Measurements from ENCODE around the gene RIPK4.
A peak's percentile ranks its signal among the peaks of the same experiment; 100 is the strongest.

Gene RIPK4

DNA sequence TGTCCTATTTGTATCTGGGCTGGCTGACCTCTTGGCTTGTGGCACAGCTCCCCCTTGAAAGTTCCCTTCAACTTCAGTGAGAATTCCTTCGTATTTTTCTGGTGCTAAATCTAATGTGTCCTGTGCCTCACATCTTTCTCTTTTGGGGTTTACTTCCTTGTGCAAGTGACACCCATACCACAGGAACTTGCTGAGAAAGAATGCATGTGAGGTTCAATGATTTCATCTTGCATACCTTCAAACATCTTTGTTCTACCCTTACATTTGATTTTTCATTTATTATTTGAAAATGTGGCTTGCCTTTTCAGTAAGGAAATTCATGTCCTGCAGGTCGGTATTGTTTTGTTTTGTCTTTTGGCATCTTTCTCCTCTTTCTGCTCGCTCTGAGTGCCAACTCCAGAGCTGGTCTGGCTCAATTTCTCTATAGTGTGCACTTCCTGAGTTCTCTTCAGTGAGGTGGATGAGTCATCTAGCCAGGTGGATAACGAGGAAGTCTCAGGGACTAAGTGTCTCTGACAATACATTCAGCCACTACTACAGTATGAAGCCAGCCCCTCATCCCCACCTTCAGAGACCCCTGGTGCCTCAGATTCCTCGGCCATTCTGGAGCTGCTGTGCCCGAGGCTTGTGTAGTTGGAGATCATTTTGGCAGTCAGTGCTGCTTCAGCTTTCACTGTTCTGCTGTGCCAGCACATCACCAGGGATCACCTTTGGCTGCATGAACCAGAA is 59.5 kb downstream of the RIPK4 start:
- no peak overlapping the region for H2BK120ac ChIP-seq (ENCODE audit: low read depth, low read length)
- no peak overlapping the region for H3K27ac ChIP-seq (replicated peaks; ENCODE audit: low read length)
- no peak overlapping the region for H3K9ac ChIP-seq (ENCODE audit: low read depth, low read length, poor library complexity)
- H4K91ac ChIP-seq (ENCODE audit: low read depth, low read length, poor library complexity): no peak overlapping the region
- DNase-seq (ENCODE audit: low spot score): no peak
- H3K4me3 ChIP-seq (ENCODE audit: low read length in 2 of 2): no peak overlapping the region
- no peak overlapping the region for H3K23ac ChIP-seq (ENCODE audit: low read depth, low read length, poor library complexity)
- H2BK5ac ChIP-seq (ENCODE audit: low read length): no peak overlapping the region
- H3K4me2 ChIP-seq (ENCODE audit: insufficient read depth, low read length, poor library complexity, severe bottlenecking): no peak overlapping the region
- H3K79me1 ChIP-seq (ENCODE audit: low read depth, low read length): no peaks in the 10 kb centered on the region
- H2AFZ ChIP-seq (ENCODE audit: low read length): no peak overlapping the region
- H3K4me1 ChIP-seq (ENCODE audit: control insufficient read depth in 2 of 2, insufficient read depth in 1 of 2, low read depth in 1 of 2, low read length in 2 of 2): peaks cover 0 to 11% of the 10 kb centered on the region in 2 donors
- H3K27me3 ChIP-seq (ENCODE audit: control insufficient read depth in 3 of 3, insufficient read depth in 3 of 3, low read depth in 1 of 3, low read length in 3 of 3): peaks cover 0 to 18% (median 0%) of the 10 kb centered on the region in 3 experiments
- no peak overlapping the region for H3K4ac ChIP-seq (ENCODE audit: low read length)
- H2BK15ac ChIP-seq (ENCODE audit: low read length): no peak overlapping the region
- H2AK5ac ChIP-seq (ENCODE audit: low read depth, low read length): no peak overlapping the region
- no peaks in the 10 kb centered on the region for H3K36me3 ChIP-seq (replicated peaks in 1 of 2; ENCODE audit: control insufficient read depth in 2 of 2, insufficient read depth in 2 of 2, low read length in 2 of 2)
- H4K8ac ChIP-seq (ENCODE audit: low read depth, low read length): no peak overlapping the region
- no peak overlapping the region for H2BK12ac ChIP-seq (ENCODE audit: low read length)
- no peak overlapping the region for H3K14ac ChIP-seq (ENCODE audit: low read length)
- H3K18ac ChIP-seq (ENCODE audit: low read length): no peak overlapping the region
- H3K9me3 ChIP-seq (replicated peaks in 1 of 2; ENCODE audit: control insufficient read depth in 2 of 2, insufficient read depth in 1 of 2, low read depth in 1 of 2, low read length in 2 of 2): no peaks in the 10 kb centered on the region
- no CpG with 5 or more reads among the region's 6 CpGs for WGBS, 2 donors (ENCODE audit: extremely low coverage in 2 of 2, insufficient read length in 2 of 2, insufficient replicate concordance in 1 of 2)

- H3K4me1 ChIP-seq (ENCODE audit: control insufficient read depth in 2 of 2, insufficient read depth in 1 of 2, low read depth in 1 of 2, low read length in 2 of 2): peaks cover 0 to 5% of the 10 kb centered on the region in 2 donors
- no peak for DNase-seq (ENCODE audit: low spot score)
- no peak overlapping the region for H3K4ac ChIP-seq (ENCODE audit: low read length)
- H3K9me3 ChIP-seq (replicated peaks in 1 of 2; ENCODE audit: control insufficient read depth in 2 of 2, insufficient read depth in 1 of 2, low read depth in 1 of 2, low read length in 2 of 2): no peaks in the 10 kb centered on the region
- H2BK15ac ChIP-seq (ENCODE audit: low read length): no peak overlapping the region
- no peak overlapping the region for H2AK5ac ChIP-seq (ENCODE audit: low read depth, low read length)
- no peak overlapping the region for H3K9ac ChIP-seq (ENCODE audit: low read depth, low read length, poor library complexity)
- no peak overlapping the region for H3K14ac ChIP-seq (ENCODE audit: low read length)
- peaks cover 0 to 12% (median 0%) of the 10 kb centered on the region in 3 experiments for H3K27me3 ChIP-seq (ENCODE audit: control insufficient read depth in 3 of 3, insufficient read depth in 3 of 3, low read depth in 1 of 3, low read length in 3 of 3)
- no peak overlapping the region for H2BK12ac ChIP-seq (ENCODE audit: low read length)
- H4K91ac ChIP-seq (ENCODE audit: low read depth, low read length, poor library complexity): no peak overlapping the region
- no peak overlapping the region for H2BK5ac ChIP-seq (ENCODE audit: low read length)
- no peak overlapping the region for H2AFZ ChIP-seq (ENCODE audit: low read length)
- H3K18ac ChIP-seq (ENCODE audit: low read length): no peak overlapping the region
- no peak overlapping the region for H2BK120ac ChIP-seq (ENCODE audit: low read depth, low read length)
- no peak overlapping the region for H3K23ac ChIP-seq (ENCODE audit: low read depth, low read length, poor library complexity)
- no peaks in the 10 kb centered on the region for H3K79me1 ChIP-seq (ENCODE audit: low read depth, low read length)
- WGBS, 2 donors (ENCODE audit: extremely low coverage in 2 of 2, insufficient read length in 2 of 2, insufficient replicate concordance in 1 of 2): 100% methylated on average over 1 of the region's 3 CpGs
- H3K36me3 ChIP-seq (replicated peaks in 1 of 2; ENCODE audit: control insufficient read depth in 2 of 2, insufficient read depth in 2 of 2, low read length in 2 of 2): no peaks in the 10 kb centered on the region
- no peak overlapping the region for H4K8ac ChIP-seq (ENCODE audit: low read depth, low read length)
- H3K4me3 ChIP-seq (ENCODE audit: low read length in 2 of 2): no peak overlapping the region
- H3K27ac ChIP-seq (replicated peaks; ENCODE audit: low read length): no peak overlapping the region
- H3K4me2 ChIP-seq (ENCODE audit: insufficient read depth, low read length, poor library complexity, severe bottlenecking): no peak overlapping the region
Measured at GRCh38 chr21:41706678-41707077, 60.2 kb downstream of the RIPK4 start.

DNA sequence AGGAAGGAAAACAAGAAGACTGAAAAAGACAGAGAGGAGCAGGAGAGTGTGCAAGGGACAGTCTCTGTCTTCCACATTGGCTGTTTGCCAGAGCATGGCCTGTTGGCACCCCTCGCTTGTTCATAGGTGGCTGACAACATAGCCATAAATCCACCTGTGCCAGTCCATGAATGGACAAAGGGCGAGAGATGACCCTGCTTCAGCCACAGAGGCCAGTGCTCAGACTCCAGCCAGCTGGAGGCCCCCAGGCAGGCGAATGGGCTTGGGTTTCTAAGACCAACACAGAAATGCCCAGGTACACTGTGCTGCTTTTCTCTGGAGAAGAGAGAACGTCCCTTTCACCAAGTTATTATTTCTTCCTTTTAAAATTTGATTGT is 60.6 kb downstream of the RIPK4 start:
- H3K23ac ChIP-seq (ENCODE audit: low read depth, low read length, poor library complexity): no peak overlapping the region
- H3K79me1 ChIP-seq (ENCODE audit: low read depth, low read length): no peaks in the 10 kb centered on the region
- peaks cover 0 to 3% of the 10 kb centered on the region in 2 donors for H3K4me1 ChIP-seq (ENCODE audit: control insufficient read depth in 2 of 2, insufficient read depth in 1 of 2, low read depth in 1 of 2, low read length in 2 of 2)
- no peak overlapping the region for H2BK15ac ChIP-seq (ENCODE audit: low read length)
- H3K27ac ChIP-seq (replicated peaks; ENCODE audit: low read length): no peak overlapping the region
- peak overlapping the region; percentile 5 for H3K9ac ChIP-seq (ENCODE audit: low read depth, low read length, poor library complexity)
- no peak overlapping the region for H2BK120ac ChIP-seq (ENCODE audit: low read depth, low read length)
- H3K9me3 ChIP-seq (replicated peaks in 1 of 2; ENCODE audit: control insufficient read depth in 2 of 2, insufficient read depth in 1 of 2, low read depth in 1 of 2, low read length in 2 of 2): no peaks in the 10 kb centered on the region
- no peak overlapping the region for H3K14ac ChIP-seq (ENCODE audit: low read length)
- H3K18ac ChIP-seq (ENCODE audit: low read length): no peak overlapping the region
- H4K91ac ChIP-seq (ENCODE audit: low read depth, low read length, poor library complexity): no peak overlapping the region
- no peak overlapping the region for H3K4me2 ChIP-seq (ENCODE audit: insufficient read depth, low read length, poor library complexity, severe bottlenecking)
- no CpG with 5 or more reads among the region's 4 CpGs for WGBS, 2 donors (ENCODE audit: extremely low coverage in 2 of 2, insufficient read length in 2 of 2, insufficient replicate concordance in 1 of 2)
- H2BK12ac ChIP-seq (ENCODE audit: low read length): no peak overlapping the region
- no peak for DNase-seq (ENCODE audit: low spot score)
- no peak overlapping the region for H3K4me3 ChIP-seq (ENCODE audit: low read length in 2 of 2)
- peaks cover 0 to 8% (median 0%) of the 10 kb centered on the region in 3 experiments for H3K27me3 ChIP-seq (ENCODE audit: control insufficient read depth in 3 of 3, insufficient read depth in 3 of 3, low read depth in 1 of 3, low read length in 3 of 3)
- no peak overlapping the region for H3K4ac ChIP-seq (ENCODE audit: low read length)
- H2AK5ac ChIP-seq (ENCODE audit: low read depth, low read length): no peak overlapping the region
- H2BK5ac ChIP-seq (ENCODE audit: low read length): no peak overlapping the region
- no peak overlapping the region for H4K8ac ChIP-seq (ENCODE audit: low read depth, low read length)
- no peak overlapping the region for H2AFZ ChIP-seq (ENCODE audit: low read length)
- no peaks in the 10 kb centered on the region for H3K36me3 ChIP-seq (replicated peaks in 1 of 2; ENCODE audit: control insufficient read depth in 2 of 2, insufficient read depth in 2 of 2, low read length in 2 of 2)

DNA sequence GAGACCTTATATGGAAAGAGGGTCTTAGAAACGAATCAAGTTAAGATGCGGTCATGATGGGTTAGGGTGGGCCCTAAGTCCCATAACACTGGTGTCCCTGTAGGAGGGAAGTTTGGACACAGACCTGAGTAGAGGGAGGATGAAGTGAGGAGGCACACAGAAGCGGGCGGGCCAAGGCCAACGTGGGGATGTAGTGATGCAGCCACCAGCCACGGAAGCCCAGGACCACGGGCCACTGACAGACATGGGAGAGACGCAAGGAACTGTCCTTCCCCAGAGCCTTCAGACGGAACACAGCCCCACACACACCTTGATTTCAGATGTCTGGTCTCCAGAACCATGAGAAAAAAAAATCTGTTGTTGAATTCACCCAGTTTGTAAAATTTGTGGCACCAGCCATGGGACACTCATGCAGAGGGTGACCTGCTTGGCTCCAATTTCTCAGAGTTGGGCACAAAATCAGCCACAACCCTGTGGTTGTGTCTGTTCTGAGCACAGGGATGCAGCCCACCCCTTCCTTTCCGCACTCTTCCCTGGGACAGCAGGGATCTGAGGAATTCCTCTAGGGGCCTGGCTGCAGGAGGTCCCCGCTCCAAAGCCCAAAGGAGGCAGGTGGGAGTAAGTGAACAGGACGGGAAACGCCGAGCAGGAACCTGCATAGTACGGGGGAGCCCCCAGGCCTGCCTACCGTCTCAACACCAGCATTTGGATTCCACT is 61.1 kb downstream of the RIPK4 start:
- WGBS, 2 donors (ENCODE audit: extremely low coverage in 2 of 2, insufficient read length in 2 of 2, insufficient replicate concordance in 1 of 2): no CpG with 5 or more reads among the region's 16 CpGs
- Histone ChIP-seq H3K18ac (ENCODE audit: low read length) (no peak overlapping the region), H3K27ac (replicated peaks; ENCODE audit: low read length) (no peak overlapping the region), H2BK15ac (ENCODE audit: low read length) (no peak overlapping the region), H3K36me3 (replicated peaks in 1 of 2; ENCODE audit: control insufficient read depth in 2 of 2, insufficient read depth in 2 of 2, low read length in 2 of 2) (no peaks in the 10 kb centered on the region), H2BK120ac (ENCODE audit: low read depth, low read length) (no peak overlapping the region), H3K4ac (ENCODE audit: low read length) (no peak overlapping the region), H3K79me1 (ENCODE audit: low read depth, low read length) (no peaks in the 10 kb centered on the region), H2BK12ac (ENCODE audit: low read length) (no peak overlapping the region), H3K4me2 (ENCODE audit: insufficient read depth, low read length, poor library complexity, severe bottlenecking) (no peak overlapping the region), H2AFZ (ENCODE audit: low read length) (no peak overlapping the region), H2BK5ac (ENCODE audit: low read length) (no peak overlapping the region), H2AK5ac (ENCODE audit: low read depth, low read length) (peak overlapping the region; percentile 35), H3K27me3 (ENCODE audit: control insufficient read depth in 3 of 3, insufficient read depth in 3 of 3, low read depth in 1 of 3, low read length in 3 of 3) (peaks cover 0 to 2% (median 0%) of the 10 kb centered on the region in 3 experiments), H4K91ac (ENCODE audit: low read depth, low read length, poor library complexity) (no peak overlapping the region), H3K23ac (ENCODE audit: low read depth, low read length, poor library complexity) (no peak overlapping the region), H3K9me3 (replicated peaks in 1 of 2; ENCODE audit: control insufficient read depth in 2 of 2, insufficient read depth in 1 of 2, low read depth in 1 of 2, low read length in 2 of 2) (no peaks in the 10 kb centered on the region), H3K4me3 (ENCODE audit: low read length in 2 of 2) (no peak overlapping the region), H3K9ac (ENCODE audit: low read depth, low read length, poor library complexity) (peak overlapping the region; percentile 5), H4K8ac (ENCODE audit: low read depth, low read length) (no peak overlapping the region), H3K14ac (ENCODE audit: low read length) (no peak overlapping the region), H3K4me1 (ENCODE audit: control insufficient read depth in 2 of 2, insufficient read depth in 1 of 2, low read depth in 1 of 2, low read length in 2 of 2) (peaks cover 0 to 3% of the 10 kb centered on the region in 2 donors)
- DNase-seq (ENCODE audit: low spot score): no peak
